ENCODE data around the gene LIN54. TPM values are rescaled to one million over a fixed set of nuclear protein-coding genes. Genes with fewer than 3 reads are reported as not detected.

Gene LIN54
- total and polyA plus RNA-seq, 2 of the 13 experiments (the other 11 are each of a cell fraction or from before 2014, with no cell fraction given) = 25.2 to 32.9 TPM

DNA sequence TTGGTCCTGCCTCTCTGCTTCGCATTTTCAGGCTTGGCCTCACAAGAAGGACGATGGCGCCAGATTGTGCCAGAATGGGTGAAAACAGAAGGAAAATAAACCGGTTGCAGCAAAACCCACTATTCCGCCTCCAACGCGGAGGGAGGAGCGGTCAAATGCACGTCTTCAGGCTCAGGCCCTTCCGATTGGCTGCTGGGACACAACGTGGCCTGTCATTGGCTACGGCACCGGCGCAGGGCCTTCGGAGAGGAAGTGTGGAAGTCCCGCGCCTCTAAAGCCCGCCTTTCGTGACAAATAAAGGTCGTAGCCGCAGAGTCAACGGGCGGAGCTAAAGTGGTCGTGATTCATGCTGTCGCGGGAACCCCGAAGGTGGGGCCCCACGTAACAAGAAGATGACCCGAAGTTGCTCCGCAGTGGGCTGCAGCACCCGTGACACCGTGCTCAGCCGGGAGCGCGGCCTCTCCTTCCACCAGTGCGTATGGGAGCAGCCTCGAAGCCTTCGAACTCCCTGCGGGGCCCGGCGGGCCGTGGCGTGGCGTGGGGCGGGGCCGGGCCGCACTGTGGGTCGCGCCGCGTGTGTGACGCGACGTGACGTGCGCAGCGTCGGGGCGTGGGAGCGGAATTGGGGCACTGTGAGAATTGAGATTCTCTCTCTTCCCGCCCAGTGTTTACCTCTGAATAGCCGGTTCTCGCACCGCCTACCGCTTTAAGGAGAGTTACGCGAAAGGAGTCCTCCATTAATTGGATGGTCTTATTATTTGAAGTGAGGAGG lies 110.0 kb downstream of the LIN54 start, which contains the start of gene THAP9 (continued):
- TF ChIP-seq KIAA2018 (CRISPR knock-in tag; IDR thresholded peaks at IDR 0.05; ENCODE audit: borderline replicate concordance) (0 out of 2 replicates have a peak, but pooled peaks have one; percentile 78), HBP1 (CRISPR knock-in tag; IDR thresholded peaks at IDR 0.05; ENCODE audit: low read depth) (no peak), ZNF30 (CRISPR knock-in tag; IDR thresholded peaks at IDR 0.05) (0 out of 2 replicates have a peak, but pooled peaks have one; percentile 33), TGIF2 (CRISPR knock-in tag; IDR thresholded peaks at IDR 0.05) (no peak; the same call in 1 of the 2 replicates), ZNF761 (CRISPR knock-in tag; conservative IDR thresholded peaks at IDR 0.05) (no peak), ZNF563 (CRISPR knock-in tag; IDR thresholded peaks at IDR 0.05) (peak; percentile 92; the same call in 1 of the 2 replicates), THAP11 (CRISPR knock-in tag; IDR thresholded peaks at IDR 0.05) (peak; percentile 59; the same call in 1 of the 2 replicates), SNAI1 (CRISPR knock-in tag; IDR thresholded peaks at IDR 0.05; ENCODE audit: borderline replicate concordance) (no peak), ZNF747 (CRISPR knock-in tag; IDR thresholded peaks at IDR 0.05; ENCODE audit: borderline replicate concordance) (no peak; the same call in 1 of the 2 replicates), ZSCAN22 (CRISPR knock-in tag; IDR thresholded peaks at IDR 0.05) (no peak)
- TF ChIP-seq, protein P1, sequence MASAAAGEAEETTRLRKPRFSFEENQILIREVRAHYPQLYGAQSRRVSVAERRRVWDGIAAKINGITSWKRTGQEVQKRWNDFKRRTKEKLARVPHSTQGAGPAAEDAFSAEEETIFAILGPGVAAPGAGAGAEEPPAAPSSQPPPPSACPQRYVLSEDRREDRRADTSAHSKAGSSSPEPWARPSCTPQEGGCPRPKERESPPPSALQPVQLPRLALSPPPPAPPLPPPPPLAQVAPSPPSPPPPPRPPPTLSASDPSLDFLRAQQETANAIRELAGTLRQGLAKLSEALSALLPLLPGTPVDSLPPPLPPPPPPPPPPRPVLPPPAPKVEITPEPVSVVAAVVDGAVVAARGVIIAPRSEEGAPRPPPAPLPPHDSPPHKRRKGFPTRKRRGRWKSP (CRISPR knock-in tag; IDR thresholded peaks at IDR 0.05) = peak; percentile 76; the same call in 1 of the 2 replicates
- TF ChIP-seq, protein P2, sequence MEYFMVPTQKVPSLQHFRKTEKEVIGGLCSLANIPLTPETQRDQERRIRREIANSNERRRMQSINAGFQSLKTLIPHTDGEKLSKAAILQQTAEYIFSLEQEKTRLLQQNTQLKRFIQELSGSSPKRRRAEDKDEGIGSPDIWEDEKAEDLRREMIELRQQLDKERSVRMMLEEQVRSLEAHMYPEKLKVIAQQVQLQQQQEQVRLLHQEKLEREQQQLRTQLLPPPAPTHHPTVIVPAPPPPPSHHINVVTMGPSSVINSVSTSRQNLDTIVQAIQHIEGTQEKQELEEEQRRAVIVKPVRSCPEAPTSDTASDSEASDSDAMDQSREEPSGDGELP (IDR thresholded peaks at IDR 0.05; ENCODE audit: borderline replicate concordance, low read depth) = 0 out of 2 replicates have a peak, but pooled peaks have one; percentile 2
- TF ChIP-seq, protein P3, sequence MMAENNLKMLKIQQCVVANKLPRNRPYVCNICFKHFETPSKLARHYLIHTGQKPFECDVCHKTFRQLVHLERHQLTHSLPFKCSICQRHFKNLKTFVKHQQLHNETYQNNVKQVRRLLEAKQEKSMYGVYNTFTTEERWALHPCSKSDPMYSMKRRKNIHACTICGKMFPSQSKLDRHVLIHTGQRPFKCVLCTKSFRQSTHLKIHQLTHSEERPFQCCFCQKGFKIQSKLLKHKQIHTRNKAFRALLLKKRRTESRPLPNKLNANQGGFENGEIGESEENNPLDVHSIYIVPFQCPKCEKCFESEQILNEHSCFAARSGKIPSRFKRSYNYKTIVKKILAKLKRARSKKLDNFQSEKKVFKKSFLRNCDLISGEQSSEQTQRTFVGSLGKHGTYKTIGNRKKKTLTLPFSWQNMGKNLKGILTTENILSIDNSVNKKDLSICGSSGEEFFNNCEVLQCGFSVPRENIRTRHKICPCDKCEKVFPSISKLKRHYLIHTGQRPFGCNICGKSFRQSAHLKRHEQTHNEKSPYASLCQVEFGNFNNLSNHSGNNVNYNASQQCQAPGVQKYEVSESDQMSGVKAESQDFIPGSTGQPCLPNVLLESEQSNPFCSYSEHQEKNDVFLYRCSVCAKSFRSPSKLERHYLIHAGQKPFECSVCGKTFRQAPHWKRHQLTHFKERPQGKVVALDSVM (CRISPR knock-in tag; IDR thresholded peaks at IDR 0.05) = peak; percentile 53; the same call in 1 of the 2 replicates
